IMR-90 (cell line): Measurements from ENCODE around the gene TSPAN3.

Experiments
- CEBPB ChIP-seq: IDR thresholded peaks from 2 replicates; pipeline ENCODE4 v1.6.1; 2012; ENCODE audit warnings: low read depth, low read length, improper control_type of control experiment
- CHD1 ChIP-seq: IDR thresholded peaks from 2 replicates; pipeline ENCODE4 v1.6.1; 2012; ENCODE audit warnings: low read depth, low read length, improper control_type of control experiment
- CTCF ChIP-seq: conservative IDR thresholded peaks from 2 replicates; pipeline ENCODE4 v1.5.1; 2012; ENCODE audit warnings: mild to moderate bottlenecking, low read depth, low read length, improper control_type of control experiment
- MAFK ChIP-seq: IDR thresholded peaks from 2 replicates; pipeline ENCODE4 v1.6.1; 2012; ENCODE audit warnings: low read depth, low read length, improper control_type of control experiment
- POLR2A ChIP-seq: IDR thresholded peaks from 2 replicates; pipeline ENCODE4 v1.6.1; 2012; ENCODE audit warnings: mild to moderate bottlenecking, low read depth, low read length

- TF ChIP-seq CTCF (no peak), MAFK (no peak), POLR2A (no peak), CHD1 (no peak), CEBPB (no peak)
These were observed 36.9 kb downstream of the TSPAN3 start for GRCh38 chr15:77033729-77034671.
